B cell (primary cell): ENCODE data around the gene MRTFA. TPM values are rescaled to one million over a fixed set of nuclear protein-coding genes. Genes with fewer than 3 reads are reported as not detected.

Experiments used
- ATAC-seq: fragments of 200-7000 bp; cut with Tn5 transposase; one replicate; pipeline ENCODE4 v1.10.0; 2021; ENCODE audit warnings: low read depth, mild to moderate bottlenecking, moderate number of reproducible peaks, moderate library complexity
- CTCF ChIA-PET: fragments of 350-600 bp; sonication (Branson Sonifier 250); formaldehyde crosslinking; loops from one replicate; lab custom pipeline; 2021; ENCODE audit warnings: antibody characterized with exemption, inconsistent platforms; lab: Charles Lee
- POLR2A ChIA-PET: fragments of 350-600 bp; sonication (Branson Sonifier 250); formaldehyde crosslinking; loops from one replicate; lab custom pipeline; 2021; ENCODE audit warnings: antibody characterized with exemption; lab: Charles Lee
- DNase-seq: peaks from one replicate; pipeline ENCODE4 v3.0.0; 2013
- H2AFZ ChIP-seq: 2 replicates; pipeline ENCODE4 v1.6.1; 2012; ENCODE audit warnings: mild to moderate bottlenecking, low read depth, low read length; ENCODE audit not compliant: insufficient read depth, poor library complexity, severe bottlenecking
- H3K27ac ChIP-seq, 2 donors: 1 replicate in 1 of 2; 2 replicates in 1 of 2; pipeline ENCODE4 v1.5.1; 2012 to 2013; ENCODE audit warnings: low read length in 2 of 2, mild to moderate bottlenecking in 2 of 2, moderate library complexity in 1 of 2
- H3K27me3 ChIP-seq, 4 experiments: fragments of 200-600 bp in 1 of 4; sonication (generic) in 1 of 4; replicated peaks in 1 of 4; 1 replicate in 2 of 4; 2 replicates in 2 of 4; pipeline versions ENCODE4 v1.6.1 to v1.7.0; 2013 to 2016; ENCODE audit warnings: low read length in 3 of 4, mild to moderate bottlenecking in 2 of 4, mixed read lengths in 1 of 4, moderate library complexity in 1 of 4; ENCODE audit not compliant: insufficient read depth in 4 of 4, control insufficient read depth in 3 of 4; ENCODE audit errors: control extremely low read depth in 1 of 4
- H3K36me3 ChIP-seq, 2 experiments: replicated peaks in 1 of 2; 1 replicate in 1 of 2; 2 replicates in 1 of 2; pipeline versions ENCODE4 v1.6.1 to v1.7.1; 2013; ENCODE audit warnings: low read length in 1 of 2; ENCODE audit not compliant: insufficient read depth in 2 of 2, control insufficient read depth in 1 of 2; ENCODE audit errors: control extremely low read depth in 1 of 2, extremely low read depth in 1 of 2
- H3K4me1 ChIP-seq, 2 donors: fragments of 200-600 bp in 1 of 2; sonication (generic) in 1 of 2; 1 replicate in 1 of 2; 2 replicates in 1 of 2; pipeline versions ENCODE4 v1.5.1 to v1.6.1; 2013 to 2017; ENCODE audit warnings: low read length in 2 of 2; ENCODE audit not compliant: control insufficient read depth in 2 of 2, insufficient read depth in 2 of 2
- H3K4me2 ChIP-seq: replicated peaks from 2 replicates; pipeline ENCODE3; 2012; ENCODE audit warnings: mild to moderate bottlenecking, low read depth, low read length; ENCODE audit not compliant: poor library complexity, severe bottlenecking
- H3K4me3 ChIP-seq, 5 experiments: fragments of 200-600 bp in 1 of 5; sonication (generic) in 1 of 5; 1 replicate in 3 of 5; 2 replicates in 2 of 5; pipeline versions ENCODE4 v1.5.1 to v1.7.0; 2011 to 2016; ENCODE audit warnings: low read length in 4 of 5, mild to moderate bottlenecking in 4 of 5, low read depth in 2 of 5, control low read depth in 1 of 5, moderate library complexity in 1 of 5; ENCODE audit not compliant: insufficient read depth in 1 of 5; ENCODE audit errors: control extremely low read depth in 1 of 5, extremely low read depth in 1 of 5
- H3K79me2 ChIP-seq: fragments of 200-600 bp; sonication (generic); one replicate; pipeline ENCODE4 v1.6.0; 2016; ENCODE audit warnings: low read length; ENCODE audit not compliant: control insufficient read depth, insufficient read depth
- H3K9ac ChIP-seq: fragments of 200-600 bp; sonication (generic); 2 replicates; pipeline ENCODE4 v1.6.1; 2017; ENCODE audit warnings: mild to moderate bottlenecking, low read length, moderate library complexity
- H3K9me3 ChIP-seq, 3 donors: one replicate each; pipeline versions ENCODE4 v1.6.1 to v1.7.1; 2013; ENCODE audit warnings: low read length in 2 of 3; ENCODE audit not compliant: control insufficient read depth in 2 of 3, insufficient read depth in 1 of 3; ENCODE audit errors: control extremely low read depth in 1 of 3
- H4K20me1 ChIP-seq: 2 replicates; pipeline ENCODE4 v1.6.0; 2012; ENCODE audit warnings: mild to moderate bottlenecking, low read length; ENCODE audit not compliant: insufficient read depth, control insufficient read depth, poor library complexity, severe bottlenecking
- H3K27ac Mint-ChIP-seq: one replicate; pipeline ENCODE4 v1.8.0; 2021; ENCODE audit warnings: mixed read lengths
- H3K27me3 Mint-ChIP-seq: one replicate; pipeline ENCODE4 v1.8.0; 2021; ENCODE audit warnings: mixed read lengths
- H3K4me1 Mint-ChIP-seq: one replicate; pipeline ENCODE4 v1.8.0; 2021; ENCODE audit warnings: mixed read lengths
- H3K4me3 Mint-ChIP-seq: one replicate; pipeline ENCODE4 v1.8.0; 2021; ENCODE audit warnings: mixed read lengths
- H3K9me3 Mint-ChIP-seq: one replicate; pipeline ENCODE4 v1.8.0; 2022; ENCODE audit warnings: mixed read lengths; ENCODE audit not compliant: insufficient read depth
- EZH2 ChIP-seq: IDR thresholded peaks from 2 replicates; pipeline ENCODE4 v1.6.1; 2012; ENCODE audit warnings: borderline replicate concordance, low read depth, mild to moderate bottlenecking, moderate library complexity, low read length; ENCODE audit not compliant: insufficient read depth, poor library complexity, severe bottlenecking
- WGBS: methylation state at CpG from one replicate; pipeline ENCODE4 v1.1.5; 2013; ENCODE audit warnings: missing lambda C conversion rate; ENCODE audit not compliant: insufficient coverage; 5-methylcytosine and 5-hydroxymethylcytosine counted together
- intact Hi-C: fragments of 100-400 bp; cut with micrococcal nuclease; formaldehyde crosslinking; loops from one replicate; pipeline ENCODE4 v1.10.0; 2022
- polyA plus RNA-seq: library from polyadenylated mRNA; depleted of rRNA; stranded (reverse); fragments of >200 nt; gene quantifications from 2 replicates; pipeline ENCODE4 v1.2.3, GENCODE V29; 2012
- total RNA-seq, 2 donors: library from RNA; stranded (reverse); fragments of 120-200 nt in 1 of 2; gene quantifications; 1 replicate in 1 of 2; 2 replicates in 1 of 2; pipeline versions ENCODE4 v1.2.3 to v1.2.4, GENCODE V29; 2013 to 2022
- TF ChIP-seq, protein P1 (sequence below): fragments of 200-600 bp; IDR thresholded peaks from one replicate; pipeline ENCODE4 v1.8.0; 2022; ENCODE audit warnings: antibody characterized with exemption, mild to moderate bottlenecking

Gene MRTFA
- total and polyA plus RNA-seq, 2 donors (not counting 1 experiment from before 2014, with no cell fraction given) = 28.9 to 82.6 TPM

DNA sequence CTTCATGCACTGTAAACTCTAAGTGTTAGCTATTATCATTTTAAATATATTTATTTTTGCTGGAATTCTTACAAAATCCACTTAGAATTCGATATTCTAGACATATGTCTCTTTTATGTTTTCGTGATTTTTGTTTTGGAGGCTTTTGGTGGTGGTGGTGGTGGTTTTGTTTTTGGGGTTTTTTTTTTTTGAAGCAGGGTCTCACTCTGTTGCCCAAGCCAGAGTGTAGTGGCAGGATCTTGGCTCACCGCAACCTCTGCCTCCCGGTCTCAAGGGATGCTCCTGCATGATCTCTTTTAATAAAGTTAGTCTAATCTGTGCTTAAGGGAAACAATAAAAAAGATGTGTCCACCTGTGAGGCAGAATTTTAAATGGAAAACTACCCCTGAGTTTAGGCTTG is 117.7 kb downstream of the MRTFA start:
- Histone ChIP-seq H3K9ac (peak overlapping the region; percentile 31), H3K79me2 (peaks cover 36% of the 10 kb centered on the region), H3K36me3 (peaks cover 0 to 7% of the 10 kb centered on the region in 2 experiments), H3K4me2 (peak overlapping the region; percentile 42), H4K20me1 (no peaks in the 10 kb centered on the region), H3K4me3 (no peak overlapping the region), H3K4me1 (peaks cover 7 to 8% of the 10 kb centered on the region in 2 donors), H2AFZ (no peak overlapping the region), H3K27ac (peak overlapping the region; percentile 33 to 54), H3K9me3 (peaks cover 0 to 3% (median 0%) of the 10 kb centered on the region in 3 donors), H3K27me3 (no peaks in the 10 kb centered on the region)
- ATAC-seq (no peak), DNase-seq (no peak)
- WGBS = 18% methylated on average over 2 of the region's 4 CpGs
- TF ChIP-seq, protein P1, sequence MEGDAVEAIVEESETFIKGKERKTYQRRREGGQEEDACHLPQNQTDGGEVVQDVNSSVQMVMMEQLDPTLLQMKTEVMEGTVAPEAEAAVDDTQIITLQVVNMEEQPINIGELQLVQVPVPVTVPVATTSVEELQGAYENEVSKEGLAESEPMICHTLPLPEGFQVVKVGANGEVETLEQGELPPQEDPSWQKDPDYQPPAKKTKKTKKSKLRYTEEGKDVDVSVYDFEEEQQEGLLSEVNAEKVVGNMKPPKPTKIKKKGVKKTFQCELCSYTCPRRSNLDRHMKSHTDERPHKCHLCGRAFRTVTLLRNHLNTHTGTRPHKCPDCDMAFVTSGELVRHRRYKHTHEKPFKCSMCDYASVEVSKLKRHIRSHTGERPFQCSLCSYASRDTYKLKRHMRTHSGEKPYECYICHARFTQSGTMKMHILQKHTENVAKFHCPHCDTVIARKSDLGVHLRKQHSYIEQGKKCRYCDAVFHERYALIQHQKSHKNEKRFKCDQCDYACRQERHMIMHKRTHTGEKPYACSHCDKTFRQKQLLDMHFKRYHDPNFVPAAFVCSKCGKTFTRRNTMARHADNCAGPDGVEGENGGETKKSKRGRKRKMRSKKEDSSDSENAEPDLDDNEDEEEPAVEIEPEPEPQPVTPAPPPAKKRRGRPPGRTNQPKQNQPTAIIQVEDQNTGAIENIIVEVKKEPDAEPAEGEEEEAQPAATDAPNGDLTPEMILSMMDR = no peak
- TF ChIP-seq EZH2 = no peak
- peaks cover 24% of the 10 kb centered on the region for H3K4me1 Mint-ChIP-seq
- CTCF ChIA-PET = interaction anchor here (1.0 to 1.8 kb wide), 3 partner anchors 12 to 82 kb away, joined by 4 to 6 read pairs (median 5); no protein-coding TSS in a partner anchor
- H3K9me3 Mint-ChIP-seq = no peaks in the 10 kb centered on the region
- intact Hi-C loops = no loop called here
- peak overlapping the region; percentile 32 for H3K27ac Mint-ChIP-seq
- POLR2A ChIA-PET = no interaction called here
- no peaks in the 10 kb centered on the region for H3K27me3 Mint-ChIP-seq
- peak overlapping the region; percentile 41 for H3K4me3 Mint-ChIP-seq

DNA sequence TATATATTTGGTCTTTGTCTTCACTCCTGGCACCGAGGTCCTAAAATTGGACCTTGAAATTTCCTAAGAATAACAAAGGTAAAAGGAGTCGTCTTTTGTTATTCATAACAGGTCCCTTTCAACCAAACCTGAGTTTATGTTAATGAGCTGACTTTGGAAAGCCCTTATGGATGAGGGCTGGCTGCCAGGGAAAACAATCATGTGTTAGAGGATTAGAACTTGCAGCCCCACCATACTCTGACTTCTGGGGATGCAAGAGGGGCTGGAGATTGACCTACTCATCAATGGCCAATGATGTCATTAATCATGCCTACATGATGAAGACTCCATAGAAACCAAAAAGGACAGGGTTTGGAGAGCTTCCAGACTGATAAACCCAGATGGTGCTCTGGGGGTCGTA is 118.9 kb downstream of the MRTFA start:
- Histone ChIP-seq H3K27me3 (no peaks in the 10 kb centered on the region), H3K36me3 (peaks cover 0 to 7% of the 10 kb centered on the region in 2 experiments), H4K20me1 (no peaks in the 10 kb centered on the region), H3K27ac (no peak overlapping the region), H3K4me3 (no peak overlapping the region), H3K9ac (no peak overlapping the region), H3K4me2 (no peak overlapping the region), H3K79me2 (peaks cover 34% of the 10 kb centered on the region), H2AFZ (no peak overlapping the region), H3K4me1 (peaks cover 7 to 8% of the 10 kb centered on the region in 2 donors), H3K9me3 (peaks cover 0 to 3% (median 0%) of the 10 kb centered on the region in 3 donors)
- DNase-seq (no peak), ATAC-seq (no peak)
- H3K9me3 Mint-ChIP-seq = no peaks in the 10 kb centered on the region
- POLR2A ChIA-PET = no interaction called here
- H3K27me3 Mint-ChIP-seq = no peaks in the 10 kb centered on the region
- intact Hi-C loops = no loop called here
- WGBS = no CpG with 5 or more reads among the region's 3 CpGs
- CTCF ChIA-PET = interaction anchor here (0.9 to 1.8 kb wide), 6 partner anchors 7 to 128 kb away, joined by 3 to 8 read pairs (median 4); no protein-coding TSS in a partner anchor
- no peak overlapping the region for H3K4me3 Mint-ChIP-seq
- peaks cover 24% of the 10 kb centered on the region for H3K4me1 Mint-ChIP-seq
- no peak overlapping the region for H3K27ac Mint-ChIP-seq
- TF ChIP-seq, protein P1 = no peak
- TF ChIP-seq EZH2 = no peak
